ENCODE results near the gene BLM. TPM values are rescaled to one million over a fixed set of nuclear protein-coding genes. Genes with fewer than 3 reads are reported as not detected.

BLM gene
- polyA plus RNA-seq, 1 donor, result 3.7 TPM

DNA sequence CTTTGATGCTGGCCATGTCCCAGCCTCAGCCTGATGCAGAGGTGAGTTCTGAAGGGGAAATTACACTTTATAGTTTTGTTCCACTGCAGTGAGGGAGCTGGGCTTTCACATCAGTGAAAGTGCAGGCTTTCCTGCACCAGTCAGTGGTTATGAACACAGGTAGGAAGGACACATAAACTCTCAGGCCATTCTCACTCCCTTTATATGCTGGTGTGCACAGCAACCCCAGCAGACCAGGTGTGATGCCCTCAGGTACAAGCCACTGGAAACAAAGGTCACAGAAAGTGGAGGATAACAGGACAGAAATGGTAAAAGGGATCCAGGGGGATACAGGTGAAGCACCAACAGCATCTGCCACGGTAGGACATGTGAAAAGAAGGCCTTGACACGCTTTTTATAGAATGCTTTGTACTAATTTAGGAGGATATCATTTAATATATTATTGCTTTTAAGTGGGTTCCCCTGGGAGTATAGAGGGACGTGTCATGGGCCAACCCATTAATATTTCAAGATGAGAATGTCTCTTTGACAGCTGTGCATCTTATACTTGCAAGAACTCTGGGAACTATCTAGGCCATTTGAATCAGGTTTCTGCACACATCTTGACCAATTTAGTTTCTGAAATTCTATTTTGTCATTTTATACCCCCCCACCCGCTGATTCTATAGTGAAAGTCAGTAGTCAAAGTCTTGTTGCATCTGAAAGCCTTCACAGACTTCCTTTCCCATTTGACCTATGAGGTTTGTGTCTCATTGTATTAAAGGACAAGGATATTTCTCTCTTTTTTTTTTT is 25.0 kb upstream of the BLM start:
- no peak for DNase-seq

DNA sequence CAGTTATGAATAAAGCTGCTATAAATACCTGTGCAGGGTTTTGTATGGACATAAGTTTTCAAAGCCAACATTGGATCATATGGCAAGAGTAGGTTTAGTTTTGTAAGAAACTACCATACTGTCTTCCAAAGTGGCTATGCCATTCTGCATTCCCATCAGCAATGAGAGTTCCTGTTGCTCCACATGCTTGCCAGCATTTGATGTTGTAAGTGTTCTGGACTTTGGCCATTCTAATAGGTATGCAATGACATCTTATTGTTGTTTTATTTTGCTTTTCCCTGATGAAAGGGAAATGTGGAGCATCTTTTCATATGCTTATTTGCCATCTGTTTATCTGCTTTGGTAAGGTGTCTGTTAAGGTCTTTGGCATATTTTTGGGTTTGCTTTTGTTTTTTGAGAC is 22.2 kb upstream of the BLM start:
- no peak for DNase-seq

DNA sequence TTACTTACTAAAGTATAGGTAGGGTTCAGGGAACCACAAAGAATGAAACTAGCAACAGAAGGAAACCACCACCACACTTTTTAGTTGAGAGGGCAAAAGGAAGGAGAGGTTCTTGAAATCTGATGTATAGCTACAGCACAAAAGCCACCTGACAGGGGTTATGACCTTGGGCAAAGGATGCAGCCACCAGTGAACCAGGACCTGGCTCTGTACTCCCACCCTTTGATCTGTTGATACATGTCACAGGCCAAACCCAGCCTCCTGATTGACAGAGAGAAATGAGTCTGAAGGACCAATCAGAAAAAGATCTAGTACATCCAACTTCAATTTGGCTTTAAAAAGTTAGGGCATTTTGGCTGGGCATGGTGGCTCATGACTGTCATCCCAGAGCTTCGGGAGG is 20.0 kb upstream of the BLM start:
- DNase-seq, result no peak

DNA sequence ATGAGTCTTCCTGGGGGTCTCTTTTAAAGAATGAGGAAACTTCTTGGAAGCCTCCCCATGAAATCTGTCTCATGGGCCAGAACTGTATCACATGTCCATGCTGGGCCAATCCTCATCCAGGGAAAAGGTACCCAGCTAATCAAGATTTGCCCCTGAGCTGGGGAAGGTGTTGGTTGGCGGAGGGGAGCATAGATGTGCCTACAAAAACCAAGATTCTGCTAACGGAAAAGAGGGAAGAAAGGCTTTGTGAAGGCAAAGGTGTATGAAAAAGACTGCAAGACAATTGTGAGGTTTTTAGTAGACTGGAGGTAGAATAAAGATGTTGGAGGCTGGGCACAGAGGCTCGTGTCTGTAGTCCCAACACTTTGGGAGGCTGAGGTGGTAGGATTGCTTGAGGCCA is 18.5 kb upstream of the BLM start:
- no peak for DNase-seq

DNA sequence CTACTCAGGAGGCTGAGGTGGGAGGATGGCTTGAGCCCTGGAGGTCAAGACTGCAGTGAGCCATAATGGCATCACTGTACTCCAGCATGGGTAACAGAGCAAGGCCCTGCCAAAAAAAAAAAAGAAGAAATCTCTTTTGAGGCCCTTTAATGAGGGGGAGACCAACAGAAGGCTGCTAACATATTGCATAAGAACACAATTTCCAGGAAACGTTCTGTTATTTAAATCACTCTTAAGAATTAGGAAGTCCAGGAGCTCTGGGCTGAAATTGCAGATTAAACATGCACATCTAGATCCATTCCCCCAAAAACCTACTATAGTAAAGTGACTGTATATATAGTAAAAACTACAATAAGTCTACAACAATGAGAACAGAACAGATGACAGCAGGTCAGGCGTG is 16.1 kb upstream of the BLM start:
- DNase-seq, result no peak

DNA sequence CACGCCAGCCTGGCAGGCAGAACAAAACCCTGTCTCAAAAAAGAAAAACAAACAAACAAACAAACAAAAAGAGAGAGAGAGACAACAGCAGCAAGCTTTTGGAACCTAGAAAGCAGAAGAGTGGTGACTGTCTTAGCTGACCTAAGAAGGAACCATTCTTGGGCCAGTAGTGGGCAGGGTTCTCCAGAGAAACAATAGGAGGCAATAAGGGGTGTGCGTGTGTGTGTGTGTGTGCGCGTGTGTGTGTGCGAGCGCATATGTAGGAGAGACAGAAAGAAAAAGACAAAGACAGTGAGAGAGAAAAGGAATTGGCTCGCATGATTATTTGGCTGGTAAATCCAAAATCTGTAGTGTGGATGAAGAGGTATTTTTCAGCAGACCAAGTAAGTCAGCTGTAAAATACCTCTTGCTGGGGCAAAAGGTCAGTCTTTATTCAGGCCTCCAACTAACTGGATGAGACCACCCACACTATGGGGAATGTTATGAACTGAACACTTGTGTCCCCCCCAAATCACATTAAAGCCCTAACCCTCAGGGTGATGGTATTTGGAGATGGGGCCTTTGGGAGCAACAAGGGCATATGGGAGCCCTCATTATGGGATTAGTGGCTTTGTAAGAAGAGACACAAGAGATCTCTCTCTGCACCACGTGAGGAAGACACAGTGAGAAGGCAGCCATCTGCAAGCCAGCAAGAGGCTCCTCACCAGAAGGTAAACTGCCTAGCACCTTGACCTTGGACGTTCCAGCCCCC is 15.1 kb upstream of the BLM start:
- DNase-seq, result no peak

DNA sequence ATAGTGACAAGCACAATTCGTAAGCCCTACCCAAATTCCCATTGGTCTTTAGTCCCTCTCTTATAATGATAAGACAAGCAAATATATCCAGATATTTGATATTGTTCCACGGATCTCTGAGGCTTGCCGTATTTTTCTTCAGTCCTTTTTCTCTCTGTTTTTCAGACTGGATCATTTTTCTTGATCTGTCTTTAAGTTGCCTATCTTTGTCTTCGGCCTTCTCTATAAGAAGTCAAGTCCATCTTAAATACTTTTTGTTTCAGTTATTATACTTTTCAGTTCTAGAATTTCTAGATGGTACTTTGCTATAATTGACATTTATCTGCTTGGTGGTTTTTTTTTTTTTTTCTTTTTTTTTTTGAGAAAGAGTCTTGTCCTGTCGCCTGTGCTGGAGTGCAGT is 13.7 kb upstream of the BLM start:
- no peak for DNase-seq

DNA sequence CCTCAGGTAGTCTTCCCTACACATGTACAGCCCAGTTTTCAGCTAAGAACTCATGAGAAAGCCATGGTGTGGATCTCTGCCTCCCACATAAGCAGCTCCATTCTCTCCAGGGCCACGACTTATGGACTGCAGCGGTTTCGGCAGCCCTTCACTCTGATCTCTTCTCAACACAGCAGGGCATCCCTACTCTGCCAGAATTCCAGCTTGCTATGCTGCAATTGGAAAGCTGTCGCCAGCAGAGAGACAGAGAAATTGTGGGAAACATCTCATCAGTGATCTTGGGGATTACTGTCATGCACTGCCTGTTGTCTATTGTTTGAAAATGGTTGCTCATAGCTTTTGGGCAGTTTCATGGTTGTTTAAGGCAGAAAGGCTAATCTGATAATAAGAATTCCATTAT is 11.9 kb upstream of the BLM start:
- no peak for DNase-seq

DNA sequence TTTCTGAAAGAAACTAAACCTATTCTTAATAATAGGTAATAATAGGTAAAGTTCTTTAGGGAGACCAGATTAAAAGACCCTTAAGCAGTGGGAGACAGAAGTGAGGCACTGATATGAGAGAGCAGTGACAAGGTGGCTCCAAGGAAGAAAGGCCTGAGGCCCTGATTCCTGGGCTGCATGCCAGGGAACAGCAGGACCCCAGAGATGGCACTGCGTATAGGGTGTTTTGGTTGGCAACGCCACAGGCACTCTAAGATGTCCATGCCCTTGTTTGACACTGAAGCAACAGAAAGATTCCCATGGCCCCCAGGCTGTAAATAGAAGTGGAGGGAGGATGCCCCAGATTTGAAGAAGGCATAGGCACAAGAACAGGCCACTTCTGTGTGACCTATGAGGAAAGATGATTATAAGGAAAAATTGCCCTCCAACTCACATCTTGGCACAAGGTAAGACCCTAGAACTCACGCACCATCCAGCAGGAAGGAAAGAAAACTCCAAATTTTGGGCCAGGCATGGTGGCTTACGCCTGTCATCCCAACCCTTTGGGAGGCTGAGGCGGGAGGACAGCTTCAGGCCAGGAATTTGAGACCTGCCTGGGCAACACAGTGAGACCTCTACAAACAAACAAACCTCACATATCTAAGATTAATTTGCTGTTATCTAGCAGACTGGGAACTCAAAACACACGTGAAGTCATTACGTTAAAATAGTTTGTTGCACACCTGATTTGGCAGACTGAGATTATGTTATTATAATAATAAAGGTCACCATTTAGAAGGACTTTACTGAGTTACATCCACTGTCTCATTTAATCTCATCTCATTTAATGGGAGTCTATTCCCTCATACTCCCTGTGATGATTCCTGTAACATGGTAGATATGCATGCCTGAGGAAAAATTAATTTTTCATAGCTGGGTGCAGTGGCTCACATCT is 10.5 kb upstream of the BLM start:
- no peak for DNase-seq

DNA sequence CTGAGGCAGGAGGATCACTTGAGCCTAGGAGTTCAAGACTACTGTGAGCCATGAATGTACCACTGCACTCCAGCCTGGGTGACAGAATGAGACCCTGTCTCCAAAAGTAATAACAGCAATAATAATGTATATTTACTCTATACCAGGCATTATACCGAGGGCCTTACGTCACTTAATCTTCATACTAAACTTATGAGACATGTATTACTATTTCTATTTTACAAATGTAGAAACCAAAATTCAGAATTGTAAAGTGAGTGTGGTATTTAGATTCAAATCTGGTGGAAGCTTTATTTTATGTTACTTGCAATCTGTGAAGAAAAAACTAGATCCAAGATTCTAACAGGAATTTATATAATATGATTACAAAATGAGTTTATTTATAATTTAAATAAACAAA is 9.7 kb upstream of the BLM start:
- DNase-seq, result no peak

DNA sequence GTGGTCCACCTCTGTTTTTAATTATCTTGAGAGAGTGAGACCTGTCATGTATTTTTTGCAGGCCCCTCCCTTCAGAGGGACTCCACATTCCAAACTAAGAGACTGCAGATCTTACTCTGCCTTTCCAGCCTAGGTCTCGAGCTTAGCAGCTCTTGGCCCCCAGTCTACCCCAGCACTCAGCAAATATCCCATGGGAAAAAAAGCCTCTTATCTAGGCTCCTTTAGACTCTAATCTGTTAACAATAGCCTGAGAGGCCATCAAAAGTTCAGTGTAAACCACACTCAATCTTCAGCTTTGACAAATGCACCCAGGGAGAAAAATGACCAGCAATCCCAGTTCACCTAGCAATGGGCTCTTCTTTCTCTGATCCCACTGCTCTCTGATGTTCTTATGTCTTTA is 8.6 kb upstream of the BLM start:
- no peak for DNase-seq

DNA sequence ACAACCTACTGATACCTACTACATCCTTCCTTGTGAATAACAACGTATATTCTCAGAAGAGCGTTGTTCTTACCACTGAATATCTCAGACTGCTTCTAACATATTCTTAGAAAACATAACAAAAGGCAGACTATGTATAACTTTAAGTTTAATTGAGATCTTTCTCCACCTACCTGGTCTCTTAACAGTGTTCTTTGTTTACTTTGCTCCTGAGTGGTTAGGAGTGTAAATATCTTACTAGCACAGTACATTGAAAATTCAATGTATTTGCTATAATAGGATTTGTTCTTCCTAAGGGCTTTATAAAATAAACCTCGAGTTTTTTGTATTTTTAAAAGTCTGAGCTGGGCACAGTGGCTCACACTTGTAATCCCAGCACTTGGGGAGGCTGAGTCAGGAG is 7.9 kb upstream of the BLM start:
- DNase-seq, result no peak

DNA sequence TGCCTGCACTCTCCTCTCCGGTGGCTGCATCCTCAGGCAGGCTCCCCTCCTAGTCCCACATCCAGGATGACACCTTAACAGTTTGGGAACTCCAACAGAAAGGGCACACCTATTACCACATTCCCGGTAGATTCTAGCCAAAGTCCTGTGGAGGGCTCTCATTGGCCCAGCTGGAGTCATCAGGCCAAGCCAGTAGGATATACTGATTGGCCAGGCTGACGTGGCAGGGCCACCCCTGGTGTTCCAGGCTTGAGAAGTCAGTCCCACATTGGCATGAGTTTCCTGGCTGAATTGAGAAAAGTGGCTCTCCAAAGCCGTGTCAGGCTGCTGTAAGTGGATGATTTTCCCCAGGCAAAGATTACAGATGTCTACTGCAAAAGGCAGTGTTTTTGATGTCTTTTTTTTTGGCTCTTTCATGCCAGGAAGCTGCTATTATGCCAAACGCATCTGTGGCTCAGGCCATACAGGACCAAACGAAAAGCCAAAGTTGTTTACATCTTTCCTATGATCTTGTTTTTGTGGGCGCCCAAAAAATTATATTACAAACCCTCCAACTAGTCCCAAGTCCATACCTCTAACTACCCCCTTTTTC is 6.6 kb upstream of the BLM start:
- DNase-seq, result no peak

DNA sequence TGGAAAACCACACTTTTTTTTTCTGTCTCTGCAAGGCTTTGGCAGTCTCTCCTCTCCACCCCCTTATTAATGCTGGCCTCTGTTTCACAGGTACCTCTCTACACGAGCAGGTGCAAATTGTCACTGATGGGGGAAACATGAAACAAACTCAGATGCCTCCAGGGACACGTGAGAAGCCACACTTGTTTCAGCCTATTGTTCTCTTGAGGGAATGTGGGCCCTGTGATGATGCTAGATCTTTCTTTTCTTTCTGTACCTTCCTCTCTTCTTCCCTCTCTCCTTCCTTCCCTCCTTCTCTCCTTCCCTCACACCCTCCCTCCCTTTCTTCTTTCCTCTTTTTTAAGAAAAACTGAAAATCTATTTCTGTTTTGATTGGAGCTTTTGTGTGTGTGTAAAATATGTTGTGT is 5.7 kb upstream of the BLM start:
- DNase-seq, result no peak

DNA sequence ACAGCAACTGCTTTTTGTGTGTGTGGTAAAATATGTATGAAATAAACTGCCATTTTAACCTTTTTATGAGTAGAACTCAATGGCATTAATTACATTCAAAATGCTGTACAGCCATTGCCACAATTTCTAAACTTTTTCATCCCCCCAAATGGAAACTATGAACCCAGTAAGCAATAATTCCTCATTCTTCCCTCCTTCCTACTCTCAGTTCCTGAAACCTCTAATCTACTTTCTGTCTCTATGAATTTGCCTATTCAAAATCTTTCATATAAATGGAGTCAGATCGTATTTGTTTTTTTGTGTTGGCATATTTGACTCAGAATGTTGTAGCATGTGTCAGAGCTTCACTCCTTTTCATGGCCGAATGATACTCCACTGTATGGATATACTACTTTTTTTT is 5.3 kb upstream of the BLM start:
- DNase-seq, result no peak

DNA sequence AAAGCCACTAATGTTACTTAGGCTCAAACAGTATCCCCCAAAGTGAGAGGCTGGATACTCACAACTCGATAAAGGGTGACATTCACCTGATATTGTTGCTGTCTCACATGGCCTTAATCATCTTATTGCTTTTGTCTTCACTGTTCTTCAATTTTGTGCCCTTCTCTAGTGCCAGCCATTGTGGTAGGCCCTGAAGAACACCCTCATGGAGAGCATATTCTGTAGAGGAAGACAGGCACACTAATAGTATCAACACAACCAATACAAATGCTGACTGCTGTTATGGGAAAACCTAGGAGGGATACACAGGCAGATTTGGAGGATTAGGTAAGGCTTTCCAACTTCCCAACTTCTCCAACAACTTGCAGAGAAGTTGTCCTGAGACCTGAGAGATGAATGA is 4.1 kb upstream of the BLM start:
- no peak for DNase-seq

DNA sequence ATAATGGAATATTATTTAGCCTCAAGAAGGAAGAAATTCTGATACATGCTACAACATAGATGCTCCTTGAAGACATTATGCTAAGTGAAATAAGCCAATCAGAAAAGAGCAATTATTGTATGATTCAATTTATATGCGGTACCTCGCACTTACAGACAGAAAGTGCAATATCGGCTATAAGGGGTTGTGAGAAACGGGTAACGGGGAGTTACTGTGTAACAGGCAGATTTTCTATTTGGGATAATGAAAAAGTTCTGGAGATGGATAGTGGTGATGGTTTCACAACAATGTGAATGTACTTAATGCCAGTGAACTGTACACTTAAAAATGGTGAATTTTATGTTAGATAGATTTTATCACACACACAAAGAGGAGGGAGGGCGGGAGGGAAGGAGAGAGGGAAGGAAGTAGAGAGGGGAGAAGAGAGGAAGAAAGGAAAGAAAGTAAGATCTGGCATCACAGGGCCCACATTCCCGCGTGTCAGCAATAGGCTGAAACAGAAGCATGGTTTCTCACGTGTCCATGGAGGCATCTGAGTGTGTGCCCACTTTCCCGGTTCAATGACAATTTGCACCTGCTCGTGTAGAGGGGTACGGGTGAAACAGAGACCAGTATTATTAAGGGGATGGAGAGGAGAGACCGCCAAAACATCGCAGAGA is 700 bp upstream of the BLM start:
- no peak for DNase-seq

DNA sequence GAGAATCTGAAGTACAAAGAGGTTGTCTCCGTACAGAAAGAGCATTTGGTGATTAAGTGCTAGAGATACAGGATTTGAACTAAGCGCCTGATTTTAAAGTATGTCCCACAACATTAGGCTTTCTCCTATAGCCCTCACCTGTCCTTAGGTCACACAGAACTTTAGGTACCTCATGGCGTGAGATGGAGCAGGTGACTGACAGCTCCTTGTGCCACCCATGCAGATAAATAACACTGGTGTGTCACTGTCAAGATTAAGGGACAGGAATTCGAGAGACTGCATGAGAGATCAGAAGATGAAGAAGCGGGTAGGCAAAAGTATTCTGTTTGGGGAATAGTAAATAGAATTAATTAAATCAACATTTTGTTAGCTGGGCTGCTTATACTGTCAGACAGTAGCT is 1.1 kb downstream of the BLM start:
- DNase-seq, result no peak

DNA sequence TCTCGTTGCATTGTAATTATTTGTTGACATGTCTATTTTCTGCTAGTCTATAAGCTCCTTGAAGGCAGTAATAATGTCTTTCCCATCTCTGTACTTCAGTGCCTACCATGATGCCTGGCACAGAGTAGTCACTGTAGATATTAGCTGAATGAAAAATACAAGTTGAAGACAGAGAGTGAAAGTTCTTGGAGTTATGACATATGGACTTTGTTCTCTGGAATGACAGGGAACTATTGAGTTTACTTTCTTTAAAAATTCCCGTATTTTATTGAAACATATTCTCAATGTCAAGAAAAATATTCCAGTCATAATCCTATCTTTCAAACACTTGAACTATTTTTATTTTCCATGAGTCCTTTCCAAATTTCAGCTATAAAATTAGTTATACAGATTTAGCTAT is 3.0 kb downstream of the BLM start:
- DNase-seq, result no peak

DNA sequence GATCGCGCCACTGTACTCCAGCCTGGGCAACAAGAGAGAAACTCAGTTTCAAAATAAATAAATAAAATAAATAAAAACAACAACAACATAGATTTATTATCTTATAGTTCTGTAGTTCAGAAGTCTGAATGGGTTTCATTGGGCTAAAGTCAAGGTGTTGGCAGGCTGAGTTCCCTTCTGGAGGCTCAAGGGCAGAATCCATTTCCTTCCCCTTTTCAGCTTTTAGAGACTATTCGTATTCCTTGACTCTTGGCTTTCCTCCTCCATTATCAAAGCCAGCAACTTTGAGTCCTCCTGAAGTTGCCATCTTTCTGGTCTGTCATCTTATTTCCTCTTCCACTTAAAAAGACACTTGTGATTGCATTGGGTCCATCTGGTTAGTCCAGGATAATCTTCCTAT is 12.1 kb downstream of the BLM start:
- DNase-seq, result no peak

DNA sequence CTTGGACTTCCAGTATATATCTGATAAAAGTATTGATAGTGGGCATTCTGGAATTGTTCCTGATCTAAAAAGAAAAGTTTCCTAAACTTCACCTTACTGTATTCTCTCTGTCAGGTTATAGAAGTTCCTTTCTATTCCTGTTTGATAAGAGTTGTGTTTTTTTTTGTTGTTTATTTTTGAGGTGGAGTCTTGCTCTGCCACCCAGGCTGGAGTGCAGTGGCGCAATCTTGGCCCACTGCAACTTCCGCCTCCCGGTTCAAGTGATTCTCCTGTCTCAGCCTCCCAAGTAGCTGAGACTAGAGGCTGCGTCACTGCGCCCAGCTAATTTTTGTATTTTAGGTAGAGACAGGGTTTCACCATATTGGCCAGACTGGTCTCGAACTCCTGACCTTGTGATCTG is 13.1 kb downstream of the BLM start:
- DNase-seq, result no peak

DNA sequence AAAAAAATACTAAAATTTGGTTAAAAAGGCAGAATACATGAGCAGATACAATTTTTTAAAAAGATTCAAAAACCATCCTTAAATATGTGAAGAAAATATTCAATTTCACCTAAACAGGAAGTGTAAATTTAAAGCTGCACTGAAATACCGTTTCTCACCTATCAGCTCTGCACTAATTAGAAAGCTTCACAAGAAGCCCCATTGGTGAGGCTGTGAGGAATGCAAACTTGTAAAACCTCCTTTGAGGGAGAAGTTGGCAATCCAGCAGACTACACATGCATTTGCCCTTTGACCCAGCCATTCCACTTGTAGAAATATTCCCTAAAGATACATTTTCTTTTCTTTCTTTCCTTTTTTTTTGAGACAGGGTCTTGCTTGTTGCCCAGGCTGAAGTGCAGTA is 18.8 kb downstream of the BLM start:
- no peak for DNase-seq
